OCI-LY3 (cell line): ENCODE measurements around the gene RNF13.

Experiments used
- CTCF ChIP-seq: fragments of 200-600, 300-600 bp; sonication (generic); IDR thresholded peaks from 2 replicates; pipeline ENCODE4 v1.5.1; 2014; ENCODE audit warnings: antibody characterized with exemption, low read length, low read depth
- EZH2phosphoT487 ChIP-seq: fragments of 200-600 bp; shearing (Covaris generic); IDR thresholded peaks from 2 replicates; pipeline ENCODE4 v1.6.1; 2018; ENCODE audit warnings: antibody characterized with exemption, mixed run types, low read depth

GRCh38 chr3:149895339-149895738 lies 82.3 kb downstream of the RNF13 start:
- TF ChIP-seq CTCF (no peak), EZH2phosphoT487 (no peak)
